ENCODE data around the gene THAP4.

Gene THAP4

DNA sequence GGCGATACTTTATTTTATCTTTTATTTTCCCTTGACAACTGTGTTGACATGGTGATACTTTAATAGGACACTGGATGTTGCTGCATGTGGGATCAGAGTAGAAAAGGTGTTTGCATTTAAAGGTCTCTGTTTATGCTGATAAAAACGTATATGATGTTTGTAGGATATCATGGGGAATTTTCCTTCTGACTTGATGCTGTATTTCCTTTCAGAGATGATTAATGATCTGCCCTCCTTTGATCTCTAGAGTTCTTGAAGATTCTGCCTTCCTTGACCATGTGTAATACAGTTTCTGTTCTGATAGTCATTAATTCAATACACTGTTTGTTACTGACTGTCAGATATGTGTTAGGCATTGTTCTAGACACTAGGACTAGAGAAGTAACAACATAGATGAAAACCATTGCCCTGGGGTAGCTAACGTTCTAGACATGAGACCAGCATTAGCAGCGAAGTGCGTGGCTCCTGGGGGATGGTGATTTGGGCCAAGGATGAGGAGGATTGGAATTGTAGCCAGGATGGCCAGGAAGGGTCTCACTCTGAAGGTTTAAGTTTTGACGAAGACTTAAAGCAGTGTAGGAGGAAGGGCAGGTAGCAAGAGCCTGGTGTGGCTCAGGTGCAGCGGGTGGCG lies 3.3 kb upstream of the THAP4 start:
- in situ Hi-C loops (cut with MboI; ENCODE audit: low sequenced_read_pairs), result no loop called here

DNA sequence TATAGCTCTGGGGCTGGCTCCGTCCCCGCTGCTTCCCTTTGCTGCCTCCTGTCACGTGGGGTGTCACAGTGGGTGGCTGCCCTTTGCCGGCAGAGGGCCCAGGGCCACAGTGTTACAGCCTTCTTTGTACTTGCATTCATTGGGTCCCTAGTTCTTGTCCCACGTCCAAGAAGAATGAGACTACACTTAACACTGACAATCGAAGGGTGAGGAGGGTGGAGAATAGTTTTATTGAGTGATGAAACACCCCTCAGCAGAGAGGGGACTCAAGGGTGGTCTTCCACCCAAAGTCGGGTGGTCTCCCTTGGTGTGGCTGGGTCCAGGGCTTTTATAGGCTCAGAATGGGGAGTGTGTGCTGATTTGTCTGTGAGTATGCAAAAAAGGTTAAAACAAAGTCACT lies 2.4 kb upstream of the THAP4 start:
- in situ Hi-C loops (cut with MboI; ENCODE audit: low sequenced_read_pairs), result no loop called here

DNA sequence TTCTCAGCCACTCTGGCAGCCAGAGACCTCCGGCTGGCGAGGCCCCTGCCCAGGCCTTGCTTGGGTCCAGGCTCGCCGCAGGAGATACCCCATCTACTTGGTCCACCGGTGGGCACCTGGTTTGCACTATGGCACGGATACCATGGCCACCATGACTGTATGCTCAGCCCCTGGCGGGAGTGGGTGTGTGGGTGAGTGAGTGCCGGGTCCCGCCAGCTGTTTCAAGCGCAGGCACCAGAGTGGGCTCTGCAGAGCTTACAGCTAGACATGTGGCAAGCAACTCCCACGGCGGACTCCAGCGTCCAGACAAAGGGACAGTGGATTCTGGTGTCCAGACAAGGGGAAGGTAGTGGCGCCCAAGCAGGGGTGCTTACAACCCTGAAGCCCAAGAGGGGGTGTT lies 2.0 kb upstream of the THAP4 start:
- in situ Hi-C loops (cut with MboI; ENCODE audit: low sequenced_read_pairs), result no loop called here

DNA sequence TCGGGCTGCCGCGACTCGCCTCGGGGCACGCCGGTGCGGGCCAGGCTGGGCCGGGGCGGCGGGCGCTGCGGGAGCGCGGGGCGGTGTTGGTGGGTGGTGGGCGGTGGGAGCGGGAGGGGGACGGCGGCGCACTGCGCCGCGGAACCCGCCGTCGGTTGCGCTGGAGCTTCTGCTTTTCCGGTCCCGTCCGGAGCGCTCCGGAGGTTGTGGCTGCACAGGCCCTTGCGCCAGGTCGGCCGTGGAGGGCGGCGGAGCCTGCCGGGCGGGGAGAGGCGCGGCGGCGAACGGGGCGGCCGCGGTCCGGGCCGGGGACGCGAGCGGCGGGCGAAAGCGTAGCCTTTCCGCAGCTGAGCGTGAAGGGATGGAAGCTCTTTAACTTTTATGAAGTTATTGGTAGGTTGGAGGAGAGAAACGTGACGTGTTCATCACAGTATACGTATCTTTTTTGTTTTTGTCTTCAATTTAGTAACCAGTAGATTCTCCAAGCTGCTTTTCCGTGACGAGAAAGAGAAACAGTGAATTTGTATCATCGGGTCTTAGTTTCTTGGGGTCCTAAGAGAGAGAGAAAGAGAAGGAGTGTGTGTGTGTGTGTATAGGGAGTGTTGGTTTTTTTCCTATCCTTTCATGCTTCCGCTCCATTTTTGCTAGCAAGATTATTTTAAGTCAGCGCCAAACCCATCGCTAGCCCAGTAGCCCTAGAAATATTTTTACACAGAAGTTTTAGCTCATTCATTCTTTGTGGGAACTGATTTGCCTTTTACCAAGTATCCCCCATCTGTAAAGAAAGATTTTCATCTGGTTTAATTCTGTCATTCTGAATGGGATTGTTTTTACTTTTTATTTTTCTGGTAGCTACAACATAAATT lies 1.1 kb upstream of the THAP4 start:
- in situ Hi-C loops (cut with MboI; ENCODE audit: low sequenced_read_pairs), result no loop called here

DNA sequence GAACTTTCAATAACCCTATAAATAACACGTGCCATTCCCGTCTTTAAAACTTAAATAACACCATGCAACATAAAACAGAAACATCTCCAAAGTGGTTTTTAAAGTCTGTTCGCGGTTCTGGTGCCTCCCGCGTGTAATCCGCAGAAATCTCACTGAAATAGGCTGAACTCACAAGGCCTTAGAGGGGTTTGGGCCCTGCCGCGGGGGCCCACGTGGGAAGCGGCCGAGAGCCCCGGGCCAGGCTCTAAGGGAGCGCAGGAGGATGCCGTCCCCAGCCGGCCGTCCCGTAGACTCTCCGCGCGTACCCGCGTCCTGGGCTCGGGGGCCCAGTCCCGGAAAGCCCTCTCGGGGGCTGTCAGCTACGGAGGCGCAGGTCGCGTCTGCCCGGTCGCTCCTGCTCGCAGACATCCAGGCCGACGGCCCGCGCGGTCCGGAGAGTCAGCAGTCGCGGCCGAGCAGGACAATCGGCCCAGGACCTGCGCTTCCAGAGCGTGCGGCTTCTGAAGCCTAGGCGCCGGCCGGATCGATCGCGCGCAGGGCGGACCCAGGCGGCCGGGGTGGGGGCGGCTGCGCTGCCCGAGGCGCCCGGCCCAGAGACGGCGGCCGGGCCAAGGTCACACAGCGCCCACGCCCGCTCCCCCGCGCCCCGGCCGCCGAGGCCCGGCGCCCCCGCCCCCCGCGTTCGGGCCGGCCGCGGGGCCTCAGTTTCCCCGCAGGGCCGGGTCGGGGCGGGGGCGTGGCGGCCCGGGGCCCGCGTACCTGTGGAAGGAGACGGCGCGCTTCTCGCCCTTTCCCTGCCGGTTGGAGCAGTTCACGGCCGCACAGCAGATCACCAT lies 558 bp downstream of the THAP4 start:
- in situ Hi-C loops (cut with MboI; ENCODE audit: low sequenced_read_pairs), result no loop called here

DNA sequence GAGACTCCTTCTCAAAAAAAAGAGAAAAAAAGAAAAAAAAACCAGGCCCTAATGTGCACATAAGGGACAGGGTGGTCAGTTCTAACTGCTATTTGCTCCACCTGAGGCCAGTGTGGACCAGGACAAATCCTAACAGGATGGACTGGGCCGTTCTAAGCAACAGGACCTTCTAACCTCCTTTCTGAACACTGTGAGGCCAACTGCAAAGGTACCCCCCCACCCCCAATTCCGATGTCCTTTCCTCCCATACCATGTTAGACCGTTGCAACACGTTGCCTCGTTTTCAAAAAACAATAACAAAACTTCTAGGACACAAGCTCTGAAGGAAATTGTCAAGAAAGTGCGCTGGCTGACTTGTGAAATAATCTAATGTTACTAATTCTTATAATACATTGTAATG lies 1.2 kb downstream of the THAP4 start:
- in situ Hi-C loops (cut with MboI; ENCODE audit: low sequenced_read_pairs), result no loop called here

DNA sequence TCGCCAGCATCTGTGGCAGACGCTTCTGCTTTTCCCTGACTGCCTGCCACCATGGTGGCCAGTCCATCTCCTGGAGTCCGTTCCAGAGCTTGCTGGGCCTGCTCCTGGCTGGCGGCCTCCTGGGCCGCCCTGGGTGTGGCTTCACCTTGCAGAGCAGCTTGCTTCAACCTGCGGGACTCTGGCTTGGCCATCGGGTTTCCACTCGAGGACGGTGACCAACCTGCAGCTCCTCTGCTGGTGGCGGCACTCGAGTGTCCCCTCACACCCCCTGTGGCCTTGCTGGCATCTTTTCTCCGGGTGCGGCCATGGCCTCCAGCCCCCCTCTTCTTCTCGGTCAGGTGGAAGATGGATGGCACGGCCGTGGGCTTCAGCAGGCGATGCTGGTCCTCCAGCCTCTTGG lies 3.4 kb downstream of the THAP4 start:
- in situ Hi-C loops (cut with MboI; ENCODE audit: low sequenced_read_pairs), result no loop called here

DNA sequence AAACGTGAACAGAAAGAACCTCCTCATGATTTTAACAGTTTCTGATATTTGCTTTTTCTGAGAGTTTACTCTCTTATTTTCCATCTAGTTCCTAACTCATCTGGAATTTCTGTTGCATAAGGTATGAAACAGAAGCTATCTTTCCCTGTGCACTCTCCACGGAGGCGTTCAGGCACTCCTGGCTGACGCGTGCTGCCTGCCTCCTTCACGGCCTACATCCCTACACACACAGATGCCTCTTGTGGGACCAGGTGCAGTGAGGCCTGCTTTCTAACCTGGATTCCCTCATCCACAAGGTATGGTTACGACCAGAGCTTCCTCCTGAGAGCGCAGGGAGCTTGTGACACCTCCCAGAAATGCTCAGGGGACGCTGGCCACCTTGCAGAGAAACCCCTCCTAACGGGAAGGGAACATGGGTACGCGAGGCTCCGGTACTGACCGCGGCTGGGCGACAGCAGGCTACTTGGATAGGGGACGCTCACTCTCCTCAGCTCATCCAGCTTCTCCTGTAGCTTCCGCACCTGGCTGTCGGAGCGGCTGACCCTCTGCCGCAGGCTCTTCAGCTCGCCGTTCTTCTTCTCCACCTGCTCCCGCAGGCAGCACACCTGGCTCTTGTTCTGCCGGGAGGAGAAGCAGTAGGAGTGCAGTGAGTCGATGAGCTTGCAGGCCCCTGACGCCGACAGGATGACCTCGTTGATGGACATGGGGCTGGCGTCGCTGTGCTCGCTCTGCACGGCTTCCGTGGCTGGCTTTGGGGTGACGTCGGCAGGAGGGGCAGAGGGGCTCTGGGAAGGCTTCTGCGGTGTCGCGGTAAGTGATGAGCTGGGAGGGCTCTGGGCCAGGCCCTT lies 4.3 kb downstream of the THAP4 start:
- in situ Hi-C loops (cut with MboI; ENCODE audit: low sequenced_read_pairs), result no loop called here

DNA sequence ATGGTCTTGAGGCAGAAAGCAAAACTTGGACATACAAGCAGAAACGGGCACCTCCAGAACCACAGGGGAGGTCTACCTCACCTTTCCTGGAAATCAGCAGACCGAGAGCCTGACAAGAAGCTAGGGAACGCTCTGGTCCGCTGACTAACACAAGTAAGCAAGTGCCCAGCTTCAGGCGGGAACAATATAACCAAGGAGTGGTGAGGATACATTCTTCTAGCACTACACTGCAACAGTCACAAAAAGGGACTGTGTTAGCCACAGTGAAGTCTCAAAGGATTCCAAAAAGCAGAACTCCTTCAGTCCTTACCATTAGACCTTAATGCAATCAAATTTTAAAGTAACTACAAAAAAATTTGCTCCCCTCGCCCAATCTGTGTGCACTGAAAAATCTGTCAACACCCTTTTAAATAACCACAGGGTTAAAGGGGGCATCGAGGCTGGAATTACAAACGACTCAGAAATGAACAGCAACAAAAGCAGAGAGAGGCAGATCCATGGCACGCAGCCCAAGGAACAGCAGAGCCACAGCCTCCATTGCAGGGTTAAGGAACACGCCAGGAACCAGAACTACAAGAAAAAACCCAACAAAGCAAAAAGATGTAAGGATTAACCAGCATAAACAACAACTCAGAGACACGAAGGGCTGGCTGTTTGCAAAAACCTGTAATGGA lies 7.1 kb downstream of the THAP4 start:
- in situ Hi-C loops (cut with MboI; ENCODE audit: low sequenced_read_pairs), result no loop called here

DNA sequence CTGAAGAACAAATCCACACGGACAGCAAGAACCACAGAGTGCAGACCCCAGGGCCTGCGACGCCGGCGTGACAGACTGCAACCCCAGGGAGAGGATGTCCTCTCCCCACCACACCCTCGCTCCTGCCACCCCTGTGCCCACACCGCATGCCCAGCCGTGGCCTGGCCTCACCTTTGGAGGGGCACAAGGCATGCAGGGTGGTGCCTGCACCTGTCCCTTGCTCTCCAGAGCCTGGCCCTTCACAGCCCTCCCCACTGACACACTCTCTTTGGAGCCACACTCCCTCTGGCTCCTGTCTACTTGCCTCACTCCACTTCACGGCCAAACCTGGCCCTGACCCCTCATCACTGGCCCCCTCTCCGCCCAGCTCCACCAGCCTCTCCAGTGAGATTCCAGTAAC lies 9.3 kb downstream of the THAP4 start:
- in situ Hi-C loops (cut with MboI; ENCODE audit: low sequenced_read_pairs), result no loop called here

DNA sequence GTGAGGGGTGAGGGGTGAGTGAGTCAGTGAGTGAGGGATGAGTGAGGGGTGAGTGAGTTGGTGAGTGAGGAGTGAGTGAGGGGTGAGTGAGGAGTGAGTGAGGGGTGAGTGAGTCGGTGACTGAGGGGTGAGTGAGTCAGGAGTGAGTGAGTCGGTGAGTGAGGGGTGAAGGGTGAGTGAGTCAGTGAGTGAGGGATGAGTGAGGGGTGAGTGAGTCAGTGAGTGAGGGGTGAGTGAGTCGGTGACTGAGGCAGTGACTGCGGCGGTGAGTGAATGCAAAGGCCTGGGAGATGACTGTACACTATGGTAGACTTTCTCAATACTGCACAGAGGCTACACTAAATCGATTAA lies 16.6 kb downstream of the THAP4 start:
- in situ Hi-C loops (cut with MboI; ENCODE audit: low sequenced_read_pairs), result no loop called here

DNA sequence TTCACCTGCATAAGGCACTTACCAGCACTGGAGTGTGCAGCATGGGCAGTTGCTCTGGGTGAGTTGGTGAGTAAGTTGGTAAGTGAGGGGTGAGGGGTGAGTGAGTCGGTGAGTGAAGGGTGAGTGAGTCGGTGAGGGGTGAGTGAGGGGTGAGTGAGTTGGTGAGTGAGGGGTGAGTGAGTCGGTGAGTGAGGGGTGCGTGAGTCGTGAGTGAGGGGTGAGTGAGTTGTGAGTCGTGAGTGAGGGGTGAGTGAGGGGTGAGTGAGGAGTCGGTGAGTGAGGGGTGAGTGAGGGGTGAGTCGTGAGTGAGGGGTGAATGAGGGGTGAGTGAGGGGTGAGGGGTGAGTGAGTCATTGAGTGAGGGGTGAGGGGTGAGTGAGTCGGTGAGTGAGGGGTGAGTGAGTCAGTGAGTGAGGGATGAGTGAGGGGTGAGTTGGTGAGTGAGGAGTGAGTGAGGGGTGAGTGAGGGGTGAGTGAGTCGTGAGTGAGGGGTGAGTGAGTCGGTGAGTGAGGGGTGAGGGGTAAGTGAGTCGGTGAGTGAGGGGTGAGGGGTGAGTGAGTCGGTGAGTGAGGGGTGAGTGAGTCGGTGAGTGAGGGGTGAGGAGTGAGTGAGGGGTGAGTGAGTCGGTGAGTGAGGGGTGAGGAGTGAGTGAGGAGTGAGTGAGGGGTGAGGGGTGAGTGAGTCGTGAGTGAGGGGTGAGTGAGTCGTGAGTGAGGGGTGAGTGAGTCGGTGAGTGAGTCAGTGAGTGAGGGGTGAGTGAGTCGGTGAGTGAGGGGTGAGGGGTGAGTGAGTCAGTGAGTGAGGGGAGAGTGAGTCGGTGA lies 17.1 kb downstream of the THAP4 start:
- in situ Hi-C loops (cut with MboI; ENCODE audit: low sequenced_read_pairs), result no loop called here

DNA sequence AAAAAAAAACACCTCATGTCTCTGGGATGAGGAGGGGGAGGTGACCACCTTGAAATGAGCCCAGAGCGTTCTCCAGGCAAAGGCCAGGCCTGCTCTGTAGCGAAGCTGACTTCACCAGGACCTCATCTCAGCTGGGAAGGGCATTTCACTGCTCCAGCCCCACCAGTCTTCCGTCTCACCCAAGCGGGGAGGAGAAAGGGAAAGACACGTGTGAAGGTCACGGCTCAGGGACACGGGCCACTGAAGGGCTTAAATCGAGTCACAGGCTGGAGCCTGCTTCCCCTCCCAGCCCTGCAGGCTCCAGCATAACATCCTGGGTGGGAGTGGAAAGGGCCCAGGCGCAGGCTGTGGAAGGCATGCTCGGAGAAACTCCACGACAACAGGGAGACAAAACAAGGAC lies 18.1 kb downstream of the THAP4 start:
- in situ Hi-C loops (cut with MboI; ENCODE audit: low sequenced_read_pairs), result no loop called here

DNA sequence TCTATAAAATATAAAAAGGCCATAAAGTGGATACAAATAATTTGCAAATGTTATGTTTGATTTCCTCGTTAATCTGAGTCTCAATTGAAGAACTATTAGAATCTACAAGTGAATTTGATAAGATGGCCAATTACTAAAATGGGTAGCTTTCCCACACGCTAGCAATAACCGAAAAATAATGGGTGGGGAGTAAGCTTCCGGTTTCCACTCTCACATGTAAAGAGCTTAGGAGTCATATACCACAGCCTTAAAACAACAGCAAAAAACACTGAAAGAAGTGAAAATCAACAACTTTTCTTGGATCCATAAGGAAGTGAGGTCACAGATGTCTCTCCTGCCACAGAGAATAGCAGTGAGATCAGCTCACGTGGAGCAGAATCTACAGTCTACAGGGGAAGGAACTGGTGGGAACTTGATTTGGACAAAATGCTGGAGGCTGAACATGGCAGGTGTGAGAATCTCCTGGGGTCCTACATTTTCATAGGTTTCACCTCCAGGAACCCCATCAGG lies 18.6 kb downstream of the THAP4 start:
- in situ Hi-C loops (cut with MboI; ENCODE audit: low sequenced_read_pairs), result no loop called here

DNA sequence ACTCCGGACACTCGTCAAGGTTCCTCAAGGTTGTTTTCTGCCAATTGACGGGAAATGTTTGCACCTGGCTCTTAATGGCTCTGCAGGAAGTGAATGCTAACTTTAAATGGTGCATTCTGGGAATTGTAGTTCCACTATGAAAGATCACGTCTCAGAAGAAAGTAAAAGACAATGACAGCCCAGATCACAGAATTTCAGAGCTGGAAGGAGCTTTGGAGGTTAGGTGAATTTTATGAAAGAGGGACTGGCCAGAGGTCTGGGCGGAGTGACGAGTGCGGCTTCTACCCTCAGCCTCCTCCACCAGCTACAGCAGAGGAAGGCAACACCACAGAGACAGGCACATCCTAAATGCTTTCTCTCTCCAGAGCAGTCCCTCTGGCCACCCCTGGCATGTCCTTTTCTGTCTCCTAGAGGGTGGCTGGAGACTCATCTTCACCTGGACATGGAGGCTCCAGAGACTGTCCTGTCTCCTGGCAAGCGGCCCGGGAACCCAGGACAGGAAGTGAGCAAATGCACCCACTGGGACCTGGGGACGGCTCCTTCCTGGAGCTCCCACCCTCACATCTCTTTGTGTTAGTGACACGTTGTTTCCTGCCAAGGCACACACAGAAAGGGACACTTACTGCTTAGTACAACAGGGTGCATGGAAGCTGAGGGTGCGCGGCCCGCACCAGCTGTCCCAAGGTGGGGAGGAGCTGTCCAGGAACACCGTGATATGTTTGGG lies 19.4 kb downstream of the THAP4 start:
- in situ Hi-C loops (cut with MboI; ENCODE audit: low sequenced_read_pairs), result no loop called here

DNA sequence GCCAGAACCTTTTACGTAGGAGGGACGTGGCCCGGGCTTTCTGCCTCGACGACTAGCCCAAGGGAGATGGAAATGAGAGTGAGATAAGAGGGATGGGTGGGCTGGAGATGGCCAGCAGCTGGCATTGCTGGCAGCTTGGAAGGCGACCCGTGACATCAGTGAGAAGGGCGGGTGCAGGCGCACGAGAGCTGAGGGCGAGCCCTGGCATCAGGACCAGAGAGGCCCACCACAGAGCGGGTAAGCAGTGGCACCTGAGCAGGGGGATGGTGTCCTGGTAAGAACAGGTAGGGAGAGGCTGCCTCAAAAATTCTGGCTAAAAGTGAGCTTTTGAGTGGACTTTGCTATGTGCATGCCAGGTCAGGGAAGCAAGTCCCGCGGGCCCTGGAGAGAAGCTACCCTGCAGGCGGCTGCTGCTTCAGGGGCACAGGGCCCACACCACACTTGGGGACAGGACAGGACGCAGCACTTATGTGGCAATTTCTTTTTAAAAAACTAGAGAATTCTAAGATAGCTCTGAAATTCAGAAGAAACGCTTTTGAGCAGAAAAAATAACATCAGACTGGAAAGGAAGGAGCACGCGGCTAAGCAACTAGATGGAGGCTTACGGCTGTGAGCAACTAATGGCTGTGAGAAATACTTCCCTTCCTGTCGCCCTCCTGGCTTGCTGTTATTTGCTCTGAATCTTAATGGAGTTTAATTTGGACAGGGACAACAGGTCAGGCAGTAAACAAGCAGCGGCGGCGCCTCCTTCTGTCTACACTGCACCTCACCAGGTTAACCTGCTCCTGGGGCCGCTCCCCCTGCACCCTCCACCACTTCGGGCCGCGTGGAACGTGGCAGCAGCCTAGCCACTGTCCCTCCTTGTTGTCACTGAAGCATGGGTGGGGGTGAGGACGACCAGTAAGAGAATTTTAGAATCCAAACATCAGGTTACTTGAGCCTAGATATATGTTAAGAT lies 20.5 kb downstream of the THAP4 start:
- in situ Hi-C loops (cut with MboI; ENCODE audit: low sequenced_read_pairs), result no loop called here

DNA sequence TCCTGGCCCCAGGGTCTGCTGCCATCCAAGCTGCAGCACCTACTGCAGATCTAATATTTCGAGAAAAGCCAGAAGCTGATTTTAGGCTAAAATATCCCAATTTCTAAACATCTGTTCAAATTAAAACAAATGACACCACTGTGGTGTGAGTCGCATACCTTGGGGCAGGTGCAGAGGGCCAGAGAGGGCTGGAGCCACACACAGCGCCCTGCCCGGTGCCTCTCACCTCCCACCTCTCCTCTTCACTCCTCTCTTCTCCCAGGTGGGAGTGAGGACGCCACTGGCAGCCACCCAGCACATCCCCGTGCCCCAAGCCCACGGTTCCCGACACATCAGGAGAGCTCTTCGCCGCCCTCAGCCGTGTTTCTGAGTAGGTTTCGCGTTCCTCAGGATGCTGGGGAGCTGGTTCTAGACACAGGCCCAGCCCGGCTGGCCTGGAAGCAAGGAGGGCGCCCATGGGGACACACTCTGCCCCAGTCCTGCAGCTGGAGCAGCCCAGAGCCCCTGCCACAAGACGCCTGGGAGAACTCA lies 21.4 kb downstream of the THAP4 start:
- in situ Hi-C loops (cut with MboI; ENCODE audit: low sequenced_read_pairs), result no loop called here

Measured in HL-60/S4 (cell line).